H9 (cell line): ENCODE measurements around the gene ECHS1. TPM values are rescaled to one million over a fixed set of nuclear protein-coding genes. Genes with fewer than 3 reads are reported as not detected.

ENCODE experiments used
- DNase-seq: peaks from one replicate; pipeline ENCODE4 v3.0.0-alpha.2; 2017
- H2AFZ ChIP-seq: one replicate; pipeline ENCODE4 v1.6.1; 2013; ENCODE audit warnings: mild to moderate bottlenecking, low read length, control low read depth, moderate library complexity
- H2AK5ac ChIP-seq: 2 replicates; pipeline ENCODE4 v1.6.1; 2013; ENCODE audit warnings: low read length, control low read depth, mixed read lengths; ENCODE audit not compliant: insufficient read length
- H2BK120ac ChIP-seq: one replicate; pipeline ENCODE4 v1.6.1; 2013; ENCODE audit warnings: low read depth, mild to moderate bottlenecking, low read length, control low read depth, inconsistent platforms; ENCODE audit not compliant: poor library complexity, severe bottlenecking
- H2BK12ac ChIP-seq: 2 replicates; pipeline ENCODE4 v1.6.1; 2013; ENCODE audit warnings: low read length, control low read depth, mixed read lengths, low read depth; ENCODE audit not compliant: insufficient read length
- H2BK15ac ChIP-seq: 2 replicates; pipeline ENCODE4 v1.6.1; 2013; ENCODE audit warnings: low read depth, low read length, control low read depth
- H2BK20ac ChIP-seq: one replicate; pipeline ENCODE4 v1.6.1; 2013; ENCODE audit warnings: low read depth, mild to moderate bottlenecking, low read length, control low read depth, inconsistent platforms; ENCODE audit not compliant: poor library complexity, severe bottlenecking
- H2BK5ac ChIP-seq: 2 replicates; pipeline ENCODE4 v1.6.1; 2013; ENCODE audit warnings: low read length, control low read depth, mixed read lengths; ENCODE audit not compliant: insufficient read length
- H3K14ac ChIP-seq: 2 replicates; pipeline ENCODE4 v1.6.1; 2013; ENCODE audit warnings: low read length, control low read depth; ENCODE audit not compliant: insufficient read depth
- H3K18ac ChIP-seq: 2 replicates; pipeline ENCODE4 v1.6.1; 2013; ENCODE audit warnings: low read depth, mild to moderate bottlenecking, mixed read lengths, low read length, control low read depth; ENCODE audit not compliant: insufficient read length
- H3K23ac ChIP-seq: 2 replicates; pipeline ENCODE4 v1.6.1; 2013; ENCODE audit warnings: low read length, control low read depth, mixed read lengths, low read depth; ENCODE audit not compliant: insufficient read length
- H3K23me2 ChIP-seq: 2 replicates; pipeline ENCODE4 v1.6.1; 2013; ENCODE audit warnings: low read depth, mild to moderate bottlenecking, mixed read lengths, low read length, control low read depth; ENCODE audit not compliant: insufficient read length, poor library complexity, severe bottlenecking
- H3K27ac ChIP-seq: 2 replicates; pipeline ENCODE4 v1.5.1; 2013; ENCODE audit warnings: low read length, control low read depth, mixed read lengths, low read depth; ENCODE audit not compliant: insufficient read length
- H3K27me3 ChIP-seq: 2 replicates; pipeline ENCODE4 v1.6.1; 2013; ENCODE audit warnings: low read length, control low read depth, inconsistent platforms; ENCODE audit not compliant: insufficient read depth
- H3K4ac ChIP-seq: 2 replicates; pipeline ENCODE4 v1.6.1; 2013; ENCODE audit warnings: low read depth, mild to moderate bottlenecking, control low read depth, inconsistent platforms, low read length, moderate library complexity
- H3K4me1 ChIP-seq: 2 replicates; pipeline ENCODE4 v1.6.1; 2013; ENCODE audit warnings: low read length, control low read depth, inconsistent platforms; ENCODE audit not compliant: insufficient read depth
- H3K4me2 ChIP-seq: 2 replicates; pipeline ENCODE4 v1.6.1; 2013; ENCODE audit warnings: low read length, control low read depth, mixed read lengths; ENCODE audit not compliant: insufficient read length, insufficient read depth
- H3K56ac ChIP-seq: 2 replicates; pipeline ENCODE4 v1.6.1; 2013; ENCODE audit warnings: low read depth, mild to moderate bottlenecking, mixed read lengths, low read length, control low read depth; ENCODE audit not compliant: insufficient read length
- H3K79me1 ChIP-seq: 2 replicates; pipeline ENCODE4 v1.6.1; 2013; ENCODE audit warnings: low read depth, mild to moderate bottlenecking, moderate library complexity, low read length, control low read depth, inconsistent platforms; ENCODE audit not compliant: insufficient read depth, poor library complexity, severe bottlenecking
- H3K79me2 ChIP-seq: 2 replicates; pipeline ENCODE4 v1.6.1; 2013; ENCODE audit warnings: low read length, control low read depth, inconsistent platforms; ENCODE audit not compliant: insufficient read depth
- H3K9ac ChIP-seq: 2 replicates; pipeline ENCODE4 v1.6.1; 2013; ENCODE audit warnings: low read length, control low read depth, mixed read lengths; ENCODE audit not compliant: insufficient read length; ENCODE audit errors: extremely low read depth
- H3K9me3 ChIP-seq: one replicate; pipeline ENCODE4 v1.6.1; 2013; ENCODE audit warnings: low read depth, low read length, inconsistent platforms; ENCODE audit not compliant: control insufficient read depth
- H3T11ph ChIP-seq: one replicate; pipeline ENCODE4 v1.6.1; 2013; ENCODE audit warnings: mild to moderate bottlenecking, low read length, control low read depth, inconsistent platforms
- H4K20me1 ChIP-seq: one replicate; pipeline ENCODE4 v1.6.1; 2013; ENCODE audit not compliant: control insufficient read depth, insufficient read length, insufficient read depth
- H4K5ac ChIP-seq: 2 replicates; pipeline ENCODE4 v1.6.1; 2013; ENCODE audit warnings: low read depth, mild to moderate bottlenecking, mixed read lengths, low read length, control low read depth; ENCODE audit not compliant: insufficient read length
- H4K8ac ChIP-seq: replicated peaks from 2 replicates; pipeline ENCODE4 v1.6.1; 2013; ENCODE audit warnings: low read length, control low read depth, mixed read lengths, low read depth; ENCODE audit not compliant: insufficient read length
- H4K91ac ChIP-seq: 2 replicates; pipeline ENCODE4 v1.6.1; 2013; ENCODE audit warnings: low read depth, mild to moderate bottlenecking, moderate library complexity, mixed read lengths, low read length, control low read depth; ENCODE audit not compliant: insufficient read length
- H3K27ac Mint-ChIP-seq, 3 experiments: 2 replicates in 2 of 3; 3 replicates in 1 of 3; pipeline ENCODE4 v1.8.0; 2020 to 2021; ENCODE audit warnings: mixed read lengths in 3 of 3, mild to moderate bottlenecking in 1 of 3, moderate library complexity in 1 of 3
- H3K27me3 Mint-ChIP-seq: 2 replicates; pipeline ENCODE4 v1.8.0; 2021; ENCODE audit warnings: low read depth, mild to moderate bottlenecking, moderate library complexity, mixed read lengths
- H3K36me3 Mint-ChIP-seq, 3 experiments: 2 replicates in 2 of 3; 3 replicates in 1 of 3; pipeline ENCODE4 v1.8.0; 2020 to 2021; ENCODE audit warnings: low read depth in 3 of 3, mixed read lengths in 3 of 3; ENCODE audit not compliant: insufficient read depth in 1 of 3
- H3K4me1 Mint-ChIP-seq, 2 experiments: 2 replicates each; pipeline ENCODE4 v1.8.0; 2020; ENCODE audit warnings: mixed read lengths in 2 of 2
- H3K4me3 Mint-ChIP-seq, 2 experiments: 2 replicates in 1 of 2; 3 replicates in 1 of 2; pipeline ENCODE4 v1.8.0; 2020 to 2021; ENCODE audit warnings: mild to moderate bottlenecking in 2 of 2, mixed read lengths in 2 of 2, moderate library complexity in 1 of 2
- H3K9me3 Mint-ChIP-seq, 2 experiments: 2 replicates in 1 of 2; 3 replicates in 1 of 2; pipeline ENCODE4 v1.8.0; 2020; ENCODE audit warnings: mild to moderate bottlenecking in 2 of 2, mixed read lengths in 2 of 2, moderate library complexity in 1 of 2
- WGBS: extraction: QIAGEN DNeasy Blood & Tissue Kit; methylation state at CpG from one replicate; pipeline ENCODE4 v1.1.7; 2013; ENCODE audit warnings: missing lambda C conversion rate, low lambda C conversion rate, mixed read lengths; ENCODE audit not compliant: insufficient read length; ENCODE audit errors: extremely low coverage; 5-methylcytosine and 5-hydroxymethylcytosine counted together
- total RNA-seq: library from RNA; stranded (reverse); gene quantifications from 2 replicates; pipeline ENCODE4 v1.2.1, GENCODE V29; 2021
- TF ChIP-seq, protein P1 (sequence below): fragments of 200-600 bp; sonication (generic); conservative IDR thresholded peaks from 3 replicates; pipeline ENCODE4 v1.8.0; 2021; ENCODE audit warnings: antibody characterized with exemption, mild to moderate bottlenecking

Gene ECHS1
- total RNA-seq, 1 experiment from 2014 or later: 94.1 TPM

DNA sequence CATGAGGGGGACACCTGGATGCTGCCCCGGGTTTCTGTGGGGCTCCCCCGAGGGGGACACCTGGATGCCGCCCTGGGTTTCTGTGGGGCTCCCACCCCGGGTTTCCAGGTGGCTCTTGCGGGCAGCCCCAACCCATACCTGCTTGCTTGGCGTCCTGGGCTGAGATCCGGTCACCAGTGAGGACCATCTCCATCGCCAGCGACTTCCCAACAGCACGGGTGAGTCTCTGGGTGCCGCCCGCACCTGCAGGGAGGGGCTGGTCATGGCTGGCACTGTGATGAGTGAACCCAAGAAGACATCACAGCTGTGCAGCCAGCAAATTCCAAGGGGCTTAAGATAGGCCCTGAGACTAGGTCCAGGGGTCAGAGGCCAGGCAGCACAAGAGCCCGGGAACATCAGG, 6.4 kb downstream of the ECHS1 start:
- H2BK12ac ChIP-seq: no peak overlapping the region
- TF ChIP-seq, protein P1, sequence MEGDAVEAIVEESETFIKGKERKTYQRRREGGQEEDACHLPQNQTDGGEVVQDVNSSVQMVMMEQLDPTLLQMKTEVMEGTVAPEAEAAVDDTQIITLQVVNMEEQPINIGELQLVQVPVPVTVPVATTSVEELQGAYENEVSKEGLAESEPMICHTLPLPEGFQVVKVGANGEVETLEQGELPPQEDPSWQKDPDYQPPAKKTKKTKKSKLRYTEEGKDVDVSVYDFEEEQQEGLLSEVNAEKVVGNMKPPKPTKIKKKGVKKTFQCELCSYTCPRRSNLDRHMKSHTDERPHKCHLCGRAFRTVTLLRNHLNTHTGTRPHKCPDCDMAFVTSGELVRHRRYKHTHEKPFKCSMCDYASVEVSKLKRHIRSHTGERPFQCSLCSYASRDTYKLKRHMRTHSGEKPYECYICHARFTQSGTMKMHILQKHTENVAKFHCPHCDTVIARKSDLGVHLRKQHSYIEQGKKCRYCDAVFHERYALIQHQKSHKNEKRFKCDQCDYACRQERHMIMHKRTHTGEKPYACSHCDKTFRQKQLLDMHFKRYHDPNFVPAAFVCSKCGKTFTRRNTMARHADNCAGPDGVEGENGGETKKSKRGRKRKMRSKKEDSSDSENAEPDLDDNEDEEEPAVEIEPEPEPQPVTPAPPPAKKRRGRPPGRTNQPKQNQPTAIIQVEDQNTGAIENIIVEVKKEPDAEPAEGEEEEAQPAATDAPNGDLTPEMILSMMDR: no peak
- no peak overlapping the region for H3K14ac ChIP-seq
- no peak overlapping the region for H3K4me2 ChIP-seq
- no peak overlapping the region for H2BK5ac ChIP-seq
- H3K27ac ChIP-seq: no peak overlapping the region
- no peak overlapping the region for H4K91ac ChIP-seq
- H3K4ac ChIP-seq: no peak overlapping the region
- H3K9me3 ChIP-seq: no peaks in the 10 kb centered on the region
- no peaks in the 10 kb centered on the region for H3K23me2 ChIP-seq
- no peak overlapping the region for H2AFZ ChIP-seq
- H3K9me3 Mint-ChIP-seq: no peaks in the 10 kb centered on the region
- H2BK20ac ChIP-seq: no peak overlapping the region
- DNase-seq: no peak
- H3K9ac ChIP-seq: no peak overlapping the region
- H3K23ac ChIP-seq: no peak overlapping the region
- H3K36me3 Mint-ChIP-seq: peaks cover 37 to 77% (median 76%) of the 10 kb centered on the region in 3 experiments; a peak in 6 of 7 replicates
- no peak overlapping the region for H4K8ac ChIP-seq
- no peaks in the 10 kb centered on the region for H3K79me2 ChIP-seq
- H3K4me1 Mint-ChIP-seq: no peaks in the 10 kb centered on the region
- no peaks in the 10 kb centered on the region for H3K4me1 ChIP-seq
- H4K20me1 ChIP-seq: no peaks in the 10 kb centered on the region
- no peak overlapping the region for H3K4me3 Mint-ChIP-seq
- H3K79me1 ChIP-seq: no peaks in the 10 kb centered on the region
- H3K27ac Mint-ChIP-seq: no peak overlapping the region
- no peak overlapping the region for H3K18ac ChIP-seq
- H3T11ph ChIP-seq: no peak overlapping the region
- H2AK5ac ChIP-seq: no peak overlapping the region
- H4K5ac ChIP-seq: no peak overlapping the region
- H3K27me3 Mint-ChIP-seq: no peaks in the 10 kb centered on the region
- H2BK15ac ChIP-seq: no peak overlapping the region
- H2BK120ac ChIP-seq: no peak overlapping the region
- no peak overlapping the region for H3K56ac ChIP-seq
- no CpG with 5 or more reads among the region's 13 CpGs for WGBS
- H3K27me3 ChIP-seq: no peaks in the 10 kb centered on the region
